ENCODE results near the gene FAM234B.

DNA sequence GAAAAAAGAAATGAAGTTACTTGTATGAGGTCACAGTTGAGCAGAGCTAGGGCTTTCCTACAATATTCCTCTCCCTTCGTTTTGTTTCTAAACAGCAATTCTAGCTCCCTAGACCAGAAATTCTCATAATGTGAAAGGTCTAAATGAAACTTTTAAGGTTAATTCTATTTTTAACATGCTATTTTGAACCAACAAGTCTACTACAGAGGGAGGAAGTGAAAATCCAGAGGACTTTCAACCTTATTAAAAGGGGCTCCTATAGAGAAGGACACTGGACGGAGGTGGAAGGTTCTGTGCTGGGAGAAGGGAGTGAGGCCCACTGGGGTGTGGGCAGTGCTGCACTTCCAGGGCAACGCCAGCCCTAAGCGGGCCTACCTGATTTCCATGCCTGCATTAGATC, 45.9 kb downstream of the FAM234B start:
- TF ChIP-seq, protein P1, sequence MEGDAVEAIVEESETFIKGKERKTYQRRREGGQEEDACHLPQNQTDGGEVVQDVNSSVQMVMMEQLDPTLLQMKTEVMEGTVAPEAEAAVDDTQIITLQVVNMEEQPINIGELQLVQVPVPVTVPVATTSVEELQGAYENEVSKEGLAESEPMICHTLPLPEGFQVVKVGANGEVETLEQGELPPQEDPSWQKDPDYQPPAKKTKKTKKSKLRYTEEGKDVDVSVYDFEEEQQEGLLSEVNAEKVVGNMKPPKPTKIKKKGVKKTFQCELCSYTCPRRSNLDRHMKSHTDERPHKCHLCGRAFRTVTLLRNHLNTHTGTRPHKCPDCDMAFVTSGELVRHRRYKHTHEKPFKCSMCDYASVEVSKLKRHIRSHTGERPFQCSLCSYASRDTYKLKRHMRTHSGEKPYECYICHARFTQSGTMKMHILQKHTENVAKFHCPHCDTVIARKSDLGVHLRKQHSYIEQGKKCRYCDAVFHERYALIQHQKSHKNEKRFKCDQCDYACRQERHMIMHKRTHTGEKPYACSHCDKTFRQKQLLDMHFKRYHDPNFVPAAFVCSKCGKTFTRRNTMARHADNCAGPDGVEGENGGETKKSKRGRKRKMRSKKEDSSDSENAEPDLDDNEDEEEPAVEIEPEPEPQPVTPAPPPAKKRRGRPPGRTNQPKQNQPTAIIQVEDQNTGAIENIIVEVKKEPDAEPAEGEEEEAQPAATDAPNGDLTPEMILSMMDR (IDR thresholded peaks at IDR 0.05) = no peak
- no peak for TF ChIP-seq POLR2A (IDR thresholded peaks at IDR 0.05)
